HG02981 (cell line): ENCODE measurements around the gene PBLD.
"Not testable (repeated sequence)": the region's sequence is repeated elsewhere in the genome, so short reads cannot be mapped to it uniquely, and the experiment has no call there.

Experiments
- ATAC-seq: cut with Tn5 transposase; IDR thresholded peaks from one replicate; pipeline ENCODE4 v1.9.1; 2021; ENCODE audit warnings: mild to moderate bottlenecking, moderate library complexity; ENCODE audit not compliant: unreplicated experiment

Gene PBLD

GRCh38 chr10:68331455-68332258 lies 1.1 kb downstream of the PBLD start, which contains the start of gene HNRNPH3:
Gene HNRNPH3 (plus strand): TSS chr10:68332064. CDS start chr10:68337222, 5,158 bp downstream.
- peak; percentile 79 for ATAC-seq

GRCh38 chr10:68330852-68331454 lies 1.8 kb downstream of the PBLD start:
- ATAC-seq: no peak

- ATAC-seq: no peak
These were observed 3.2 kb downstream of the PBLD start for GRCh38 chr10:68329506-68329861.

- ATAC-seq: no peak
These were observed 4.6 kb downstream of the PBLD start for GRCh38 chr10:68327889-68328786.

- not testable (repeated sequence) for ATAC-seq
These were observed 8.3 kb downstream of the PBLD start for GRCh38 chr10:68324396-68324795.

GRCh38 chr10:68318331-68319059 lies 14.2 kb downstream of the PBLD start:
- no peak for ATAC-seq

GRCh38 chr10:68315582-68315981 lies 17.1 kb downstream of the PBLD start:
- no peak for ATAC-seq

- ATAC-seq: not testable (repeated sequence)
These were observed 17.8 kb downstream of the PBLD start for GRCh38 chr10:68314930-68315329.

GRCh38 chr10:68310531-68310930 lies 22.2 kb downstream of the PBLD start:
- ATAC-seq: no peak

- no peak for ATAC-seq
These were observed 26.9 kb downstream of the PBLD start for GRCh38 chr10:68305854-68306253.

- ATAC-seq: no peak
These were observed 28.8 kb downstream of the PBLD start for GRCh38 chr10:68303849-68304412.

GRCh38 chr10:68302871-68303270 lies 29.9 kb downstream of the PBLD start:
- no peak for ATAC-seq

GRCh38 chr10:68302503-68302823 lies 30.3 kb downstream of the PBLD start:
- no peak for ATAC-seq

- ATAC-seq: no peak
These were observed 30.8 kb downstream of the PBLD start for GRCh38 chr10:68301790-68302502.

GRCh38 chr10:68301301-68301700 lies 31.4 kb downstream of the PBLD start:
- no peak for ATAC-seq

GRCh38 chr10:68296843-68297663 lies 35.7 kb downstream of the PBLD start:
- ATAC-seq: no peak

GRCh38 chr10:68290736-68291135 lies 42.0 kb downstream of the PBLD start:
- no peak for ATAC-seq

GRCh38 chr10:68288717-68289116 lies 44.0 kb downstream of the PBLD start:
- ATAC-seq: no peak
